ENCODE data around the gene SMIM3. TPM values are rescaled to one million over a fixed set of nuclear protein-coding genes. Genes with fewer than 3 reads are reported as not detected.

Gene SMIM3
- total RNA-seq, 1 experiment from 2014 or later = 15.6 TPM

Other genes with a start within 250 kb of the SMIM3 start
- 5.3 and 8.4 TPM in 2 replicates for gene SYNPO, start 138.1 kb upstream of the SMIM3 start, total RNA-seq (2014; rRNA removed)
- gene MYOZ3, start 117.5 kb upstream of the SMIM3 start, total RNA-seq (2014; rRNA removed) = not detected in 2 replicates
- gene RBM22, start 77.7 kb upstream of the SMIM3 start, total RNA-seq (2014; rRNA removed) = 27.3 and 31.6 TPM in 2 replicates
- 40.5 and 45.0 TPM in 2 replicates for gene DCTN4, start 19.7 kb upstream of the SMIM3 start, total RNA-seq (2014; rRNA removed)
- gene IRGM, start 67.8 kb downstream of the SMIM3 start, total RNA-seq (2014; rRNA removed) = not detected in 2 replicates
- gene ZNF300, start 126.2 kb downstream of the SMIM3 start, total RNA-seq (2014; rRNA removed) = 0.18 TPM in 1 of 2 replicates, not detected in the other
- gene GPX3, start 241.8 kb downstream of the SMIM3 start, total RNA-seq (2014; rRNA removed) = not detected in 2 replicates